Heart left ventricle (tissue), 13 donors: ENCODE measurements around the gene ING1.

Experiments
- CTCF ChIP-seq, 12 donors: fragments of 200-600 bp; sonication (generic) in 4 of 12; IDR thresholded peaks; one replicate each; pipeline versions ENCODE4 v1.5.0 to v1.8.0; 2018 to 2022; ENCODE audit warnings: antibody characterized with exemption in 12 of 12, mild to moderate bottlenecking in 5 of 12
- POLR2A ChIP-seq, 2 donors: fragments of 450-650 bp; IDR thresholded peaks; one replicate each; pipeline ENCODE4 v1.6.1; 2017; ENCODE audit warnings: antibody characterized with exemption in 2 of 2, mild to moderate bottlenecking in 2 of 2, moderate library complexity in 2 of 2
- donor health status: ischemic (EF 13 %, LVEDD 7.1; RV severe dilation, severe dysfunction).
- donor health status: DM: no; HTN: yes; CAD: no.
- donor health status: DM: no; HTN: no; CAD: no.
- donor health status: ischemic (EF 25% LVEDD 6.9; RV normal size, moderate dysfunction).
- donor health status: ischemic (EF 25% LVEDD 5.7; RV mildly dilated, moderate dysfunction).
- donor health status: ischemic (EF 35%, LVEDD 5.7; RV mildly dilated, moderate dysfunction).
- donor health status: nonischemic (EF 11% LVEDD 7.7; RV severe dilation, severe dysfunction).
- donor health status: DM: yes; HTN: yes; CAD: no.
- donor health status: PGD.
- donor health status: ischemic (EF 29% LVEDD 5.4; RV normal size, mild dysfunction).
- donor health status: nonischemic (EF 23%, LVEDD 6.1; RV moderate dilation, normal function).

GRCh38 chr13:110682746-110683145 is 30.8 kb upstream of the ING1 start:
- TF ChIP-seq CTCF (IDR thresholded peaks at IDR 0.05) (no peak), POLR2A (IDR thresholded peaks at IDR 0.05) (no peak)
